Endothelial cell (in vitro differentiated cells): Measurements from ENCODE around the gene MYRF. TPM values are rescaled to one million over a fixed set of nuclear protein-coding genes. Genes with fewer than 3 reads are reported as not detected.

ENCODE experiments used
- DNase-seq: peaks from one replicate; pipeline ENCODE4 v3.0.0; 2021; ENCODE audit warnings: low spot score
- H3K27ac Mint-ChIP-seq: one replicate; pipeline ENCODE4 v1.8.0; 2021; ENCODE audit warnings: mixed read lengths, inconsistent platforms; ENCODE audit not compliant: unreplicated experiment
- H3K27me3 Mint-ChIP-seq: one replicate; pipeline ENCODE4 v1.8.0; 2021; ENCODE audit warnings: mild to moderate bottlenecking, moderate library complexity, mixed read lengths, inconsistent platforms; ENCODE audit not compliant: unreplicated experiment
- H3K36me3 Mint-ChIP-seq: one replicate; pipeline ENCODE4 v1.8.0; 2021; ENCODE audit warnings: mild to moderate bottlenecking, low read depth, mixed read lengths, inconsistent platforms; ENCODE audit not compliant: unreplicated experiment
- H3K4me1 Mint-ChIP-seq: one replicate; pipeline ENCODE4 v1.8.0; 2021; ENCODE audit warnings: mild to moderate bottlenecking, mixed read lengths, inconsistent platforms; ENCODE audit not compliant: unreplicated experiment
- H3K4me3 Mint-ChIP-seq: one replicate; pipeline ENCODE4 v1.8.0; 2021; ENCODE audit warnings: mild to moderate bottlenecking, mixed read lengths, inconsistent platforms; ENCODE audit not compliant: unreplicated experiment
- H3K9me3 Mint-ChIP-seq: one replicate; pipeline ENCODE4 v1.8.0; 2021; ENCODE audit warnings: mixed read lengths, inconsistent platforms; ENCODE audit not compliant: unreplicated experiment
- total RNA-seq: library from RNA; stranded (reverse); fragmentation: NEBNext Ultra II Directional; extraction: Animal tissue kit (Norgen Biotek cat#: 25700); gene quantifications from one replicate; pipeline ENCODE4 v1.2.1, GENCODE V29; 2021; ENCODE audit not compliant: unreplicated experiment
- TF ChIP-seq, protein P1 (sequence below): fragments of 200-600 bp; sonication (generic); IDR thresholded peaks from one replicate; pipeline ENCODE4 v1.5.0; 2021; ENCODE audit warnings: antibody characterized with exemption; ENCODE audit not compliant: unreplicated experiment

Gene MYRF
- total RNA-seq, 1 donor from 2014 or later: 1.5 TPM

DNA sequence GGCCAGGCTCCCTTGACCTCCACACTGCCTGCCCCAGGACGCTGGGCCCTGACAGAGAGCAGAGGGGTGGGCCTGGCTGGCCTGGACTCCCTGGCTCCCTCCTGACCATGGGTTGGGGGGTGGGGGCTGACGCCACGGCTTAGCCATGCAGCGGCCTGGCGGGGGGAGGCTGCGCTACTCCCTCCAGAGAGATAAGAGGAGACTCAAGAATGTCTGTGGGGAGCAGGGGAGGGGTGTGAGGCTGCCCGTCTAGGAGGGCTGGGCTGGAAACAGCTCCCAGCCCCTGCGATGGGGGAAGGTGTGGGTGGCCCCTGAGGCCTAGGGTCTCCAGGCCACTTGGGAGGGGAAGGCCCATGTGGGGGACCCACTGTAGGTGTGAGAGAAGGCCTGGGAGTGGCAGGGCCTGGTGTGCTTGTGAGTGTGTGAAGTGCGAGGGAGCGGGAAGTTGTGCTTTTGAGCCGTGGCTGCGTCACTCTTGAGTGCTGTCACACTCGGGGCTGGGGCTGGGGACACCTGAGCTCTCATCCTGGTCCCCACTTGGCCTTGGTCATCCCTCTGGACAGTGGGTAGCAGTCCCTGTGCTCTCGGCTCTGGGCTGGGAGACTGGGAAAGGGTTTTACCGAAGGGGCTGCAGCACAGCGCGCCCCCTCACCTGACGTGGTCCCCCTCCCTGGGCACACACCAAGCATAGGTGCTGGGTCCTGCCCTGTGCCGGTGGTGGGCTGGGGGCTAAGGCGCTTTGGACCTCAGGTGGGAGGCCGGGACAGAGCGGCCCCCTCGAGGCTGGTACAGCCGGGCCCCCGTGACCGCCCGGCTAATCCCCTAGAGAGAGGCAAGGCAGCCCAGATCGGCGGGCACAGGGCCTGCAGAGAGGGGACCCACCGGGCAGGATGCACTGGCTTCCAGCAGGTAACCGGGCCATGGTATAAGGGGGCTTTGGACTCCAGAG, 2.4 kb downstream of the MYRF start:
- Mint-ChIP-seq H3K27ac (no peak overlapping the region), H3K9me3 (no peaks in the 10 kb centered on the region), H3K4me1 (peaks cover 13% of the 10 kb centered on the region), H3K27me3 (peaks cover 23% of the 10 kb centered on the region), H3K36me3 (no peaks in the 10 kb centered on the region), H3K4me3 (no peak overlapping the region)
- TF ChIP-seq, protein P1, sequence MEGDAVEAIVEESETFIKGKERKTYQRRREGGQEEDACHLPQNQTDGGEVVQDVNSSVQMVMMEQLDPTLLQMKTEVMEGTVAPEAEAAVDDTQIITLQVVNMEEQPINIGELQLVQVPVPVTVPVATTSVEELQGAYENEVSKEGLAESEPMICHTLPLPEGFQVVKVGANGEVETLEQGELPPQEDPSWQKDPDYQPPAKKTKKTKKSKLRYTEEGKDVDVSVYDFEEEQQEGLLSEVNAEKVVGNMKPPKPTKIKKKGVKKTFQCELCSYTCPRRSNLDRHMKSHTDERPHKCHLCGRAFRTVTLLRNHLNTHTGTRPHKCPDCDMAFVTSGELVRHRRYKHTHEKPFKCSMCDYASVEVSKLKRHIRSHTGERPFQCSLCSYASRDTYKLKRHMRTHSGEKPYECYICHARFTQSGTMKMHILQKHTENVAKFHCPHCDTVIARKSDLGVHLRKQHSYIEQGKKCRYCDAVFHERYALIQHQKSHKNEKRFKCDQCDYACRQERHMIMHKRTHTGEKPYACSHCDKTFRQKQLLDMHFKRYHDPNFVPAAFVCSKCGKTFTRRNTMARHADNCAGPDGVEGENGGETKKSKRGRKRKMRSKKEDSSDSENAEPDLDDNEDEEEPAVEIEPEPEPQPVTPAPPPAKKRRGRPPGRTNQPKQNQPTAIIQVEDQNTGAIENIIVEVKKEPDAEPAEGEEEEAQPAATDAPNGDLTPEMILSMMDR: no peak
- DNase-seq: no peak

- Mint-ChIP-seq H3K4me1 (peaks cover 11% of the 10 kb centered on the region), H3K27me3 (peaks cover 22% of the 10 kb centered on the region), H3K27ac (no peak overlapping the region), H3K4me3 (no peak overlapping the region), H3K9me3 (no peaks in the 10 kb centered on the region), H3K36me3 (no peaks in the 10 kb centered on the region)
- DNase-seq: no peak
- TF ChIP-seq, protein P1: no peak
Observed at GRCh38 chr11:61756147-61756451, 3.7 kb downstream of the MYRF start.

- Mint-ChIP-seq H3K9me3 (no peaks in the 10 kb centered on the region), H3K4me1 (peaks cover 9% of the 10 kb centered on the region), H3K27ac (no peak overlapping the region), H3K36me3 (no peaks in the 10 kb centered on the region), H3K4me3 (no peak overlapping the region), H3K27me3 (peaks cover 20% of the 10 kb centered on the region)
- TF ChIP-seq, protein P1: no peak
- no peak for DNase-seq
Observed at GRCh38 chr11:61756452-61757212, 4.2 kb downstream of the MYRF start.

DNA sequence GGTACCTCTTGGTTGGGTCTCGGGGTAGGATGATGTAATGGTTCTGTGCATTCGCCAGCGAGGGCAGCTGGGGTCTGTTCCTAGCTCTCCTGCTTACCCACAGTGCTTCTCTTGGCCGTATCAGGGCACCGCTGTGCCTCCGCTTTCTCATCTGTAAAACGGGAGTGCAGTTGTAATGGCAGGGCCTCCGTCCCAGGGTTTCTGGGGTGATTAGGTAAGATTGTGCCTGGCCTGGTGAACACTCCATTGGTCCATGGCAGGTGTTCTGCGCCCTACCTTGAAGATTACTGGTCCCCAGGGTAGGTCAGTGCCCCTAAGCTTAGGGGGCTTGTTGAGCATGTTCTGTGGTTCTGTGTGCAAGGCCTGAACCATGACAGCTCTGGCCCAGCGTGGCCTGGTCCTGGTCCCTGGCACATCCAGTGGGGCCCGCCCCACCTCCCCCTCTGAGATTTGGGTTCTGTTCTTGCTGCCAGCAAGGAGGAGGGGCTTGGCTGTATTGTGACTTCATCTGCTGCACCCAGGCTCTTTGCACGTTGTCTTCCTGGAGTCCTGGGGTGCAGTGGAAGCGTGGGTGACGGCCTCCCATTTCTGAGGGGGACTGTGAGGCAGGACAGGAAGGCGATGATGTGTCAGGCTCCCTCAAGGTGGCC, 4.9 kb downstream of the MYRF start:
- Mint-ChIP-seq H3K9me3 (no peaks in the 10 kb centered on the region), H3K4me1 (peaks cover 9% of the 10 kb centered on the region), H3K4me3 (no peak overlapping the region), H3K27ac (no peak overlapping the region), H3K36me3 (no peaks in the 10 kb centered on the region), H3K27me3 (peaks cover 22% of the 10 kb centered on the region)
- DNase-seq: no peak
- TF ChIP-seq, protein P1: no peak
